Adrenal gland (tissue), 12 donors: ENCODE data around the gene TCERG1. TPM values are rescaled to one million over a fixed set of nuclear protein-coding genes. Genes with fewer than 3 reads are reported as not detected.

Source experiments
- DNase-seq, 7 donors: peaks; one replicate each; pipeline ENCODE4 v3.0.0-alpha.2; 2019 to 2020
- H3K27ac ChIP-seq, 5 donors: fragments of 200-600 bp; sonication (generic) in 4 of 5; 1 replicate in 3 of 5; 2 replicates in 2 of 5; pipeline versions ENCODE4 v1.5.1 to v1.8.0; 2016 to 2020; ENCODE audit warnings: mild to moderate bottlenecking in 1 of 5
- H3K27me3 ChIP-seq: fragments of 200-600 bp; 2 replicates; pipeline ENCODE4 v1.8.0; 2021
- H3K36me3 ChIP-seq, 2 donors: fragments of 200-600 bp; replicated peaks in 1 of 2; 1 replicate in 1 of 2; 2 replicates in 1 of 2; pipeline versions ENCODE4 v1.5.1 to v1.8.0; 2018 to 2022
- H3K4me1 ChIP-seq, 2 donors: fragments of 200-600 bp; replicated peaks in 1 of 2; 1 replicate in 1 of 2; 2 replicates in 1 of 2; pipeline versions ENCODE4 v1.5.1 to v1.8.0; 2018 to 2021
- H3K4me3 ChIP-seq, 4 donors: fragments of 200-600 bp; sonication (generic) in 3 of 4; one replicate each; pipeline ENCODE4 v1.5.1; 2016 to 2018
- H3K9me3 ChIP-seq, 3 donors: fragments of 200-600 bp; sonication (generic) in 1 of 3; replicated peaks in 1 of 3; 1 replicate in 2 of 3; 2 replicates in 1 of 3; pipeline versions ENCODE4 v1.5.1 to v1.8.0; 2016 to 2021
- CTCF ChIP-seq, 6 experiments: fragments of 450-650 bp in 4 of 6; fragments of 200-600 bp in 2 of 6; sonication (generic) in 1 of 6; IDR thresholded peaks; 1 replicate in 5 of 6; 2 replicates in 1 of 6; pipeline versions ENCODE4 v1.5.1 to v1.8.0; 2016 to 2021; ENCODE audit warnings: antibody characterized with exemption in 6 of 6, mild to moderate bottlenecking in 2 of 6, moderate library complexity in 1 of 6
- POLR2A ChIP-seq, 2 donors: fragments of 450-650 bp; IDR thresholded peaks; one replicate each; pipeline ENCODE4 v1.6.1; 2017; ENCODE audit warnings: antibody characterized with exemption in 2 of 2, mild to moderate bottlenecking in 2 of 2, moderate library complexity in 1 of 2
- WGBS, 4 donors: extraction: QIAGEN DNeasy Blood & Tissue Kit in 2 of 4; methylation state at CpG; one replicate each; pipeline versions ENCODE4 v1.1.5 to v1.1.7; 2013 to 2017; 5-methylcytosine and 5-hydroxymethylcytosine counted together
- intact Hi-C, 2 donors: fragments of 100-400 bp; cut with DNase I; formaldehyde crosslinking; loops; one replicate each; pipeline versions ENCODE4 v1.14.1 to v1.15.0; 2022 to 2023
- polyA plus RNA-seq, 3 donors: library from polyadenylated mRNA; stranded (reverse); fragments of 200-250 nt in 2 of 3; fragments of 350-450 nt in 1 of 3; fragmentation: Illumina TruSeq in 1 of 3; extraction: RNeasy Lipid Tissue Mini Kit (QIAGEN cat#74804) in 1 of 3; gene quantifications; one replicate each; pipeline ENCODE4 v1.2.3, GENCODE V29; 2013 to 2014
- total RNA-seq, 9 donors: library from RNA; depleted of rRNA in 4 of 9; stranded (reverse); fragments of >200 nt in 4 of 9; fragments of 120-200 nt in 1 of 9; fragmentation: NEBNext Ultra II Directional in 1 of 9; extraction: Animal tissue kit (Norgen Biotek cat#: 25700) in 1 of 9; gene quantifications; one replicate each; pipeline versions ENCODE4 v1.1.0 to v1.2.4, GENCODE V29; 2013 to 2023
- donor health status: healthy with polysubstance abuse.
- donor health status: Bipolar disorder and iron deficiency.
- donor health status: DM: yes; HTN: yes; CAD: no.
- donor health status: DM: no; HTN: no; CAD: no.
- donor health status: DM: no; HTN: no; CAD: no.
- donor health status: DM: yes; HTN: yes; CAD: no.

Gene TCERG1
- total and polyA plus RNA-seq, 12 donors = 12.1 to 80.4 (median 45.5) TPM

GRCh38 chr5:146410272-146410671 lies 36.9 kb upstream of the TCERG1 start:
- Histone ChIP-seq H3K4me1 (no peaks in the 10 kb centered on the region), H3K4me3 (no peak overlapping the region), H3K9me3 (no peaks in the 10 kb centered on the region), H3K27me3 (no peaks in the 10 kb centered on the region), H3K36me3 (no peaks in the 10 kb centered on the region), H3K27ac (no peak overlapping the region)
- no peak for TF ChIP-seq CTCF (IDR thresholded peaks at IDR 0.05)
- TF ChIP-seq POLR2A (IDR thresholded peaks at IDR 0.05) = no peak
- DNase-seq = no peak
- intact Hi-C loops = no loop called here
- 75 to 88% (median 78%) methylated on average over 2 of the region's 2 CpGs for WGBS, 4 donors

GRCh38 chr5:146419696-146420095 lies 27.4 kb upstream of the TCERG1 start:
- Histone ChIP-seq H3K4me3 (no peak overlapping the region), H3K9me3 (no peaks in the 10 kb centered on the region), H3K27me3 (peaks cover 12% of the 10 kb centered on the region), H3K36me3 (no peaks in the 10 kb centered on the region), H3K4me1 (no peaks in the 10 kb centered on the region), H3K27ac (no peak overlapping the region)
- no peak for DNase-seq
- intact Hi-C loops = loop anchor here in 1 of 2 donors (10.0 kb wide), 1 partner anchor 135 kb away; no protein-coding TSS in a partner anchor
- no peak for TF ChIP-seq CTCF (IDR thresholded peaks at IDR 0.05)
- TF ChIP-seq POLR2A (IDR thresholded peaks at IDR 0.05) = no peak

GRCh38 chr5:146425023-146425422 lies 22.1 kb upstream of the TCERG1 start:
- Histone ChIP-seq H3K4me3 (no peak overlapping the region), H3K9me3 (no peaks in the 10 kb centered on the region), H3K4me1 (no peaks in the 10 kb centered on the region), H3K27me3 (peaks cover 4% of the 10 kb centered on the region), H3K27ac (no peak overlapping the region), H3K36me3 (no peaks in the 10 kb centered on the region)
- intact Hi-C loops = loop anchor here (5.0 to 10.0 kb wide), 2 partner anchors 133 to 140 kb away; no protein-coding TSS in a partner anchor
- TF ChIP-seq CTCF (IDR thresholded peaks at IDR 0.05) = no peak
- DNase-seq = no peak
- 72 to 76% (median 75%) methylated on average over 12 of the region's 12 CpGs for WGBS, 4 donors

GRCh38 chr5:146426305-146426704 lies 20.8 kb upstream of the TCERG1 start:
- H3K4me3 ChIP-seq = no peak overlapping the region
- TF ChIP-seq CTCF (IDR thresholded peaks at IDR 0.05) (no peak), POLR2A (IDR thresholded peaks at IDR 0.05) (no peak)
- H3K9me3 ChIP-seq = no peaks in the 10 kb centered on the region
- peaks cover 4% of the 10 kb centered on the region for H3K27me3 ChIP-seq
- no peak for DNase-seq
- 65 to 75% (median 69%) methylated on average over 5 of the region's 5 CpGs for WGBS, 4 donors
- H3K27ac ChIP-seq = no peak overlapping the region
- intact Hi-C loops = loop anchor here (5.0 to 10.0 kb wide), 2 partner anchors 134 to 142 kb away; no protein-coding TSS in a partner anchor
- H3K4me1 ChIP-seq = no peaks in the 10 kb centered on the region
- no peaks in the 10 kb centered on the region for H3K36me3 ChIP-seq
